ENCODE measurements around the gene OLFML1. TPM values are rescaled to one million over a fixed set of nuclear protein-coding genes. Genes with fewer than 3 reads are reported as not detected.

Gene OLFML1
- total and polyA plus RNA-seq, 12 donors, result 4.0 to 12.6 (median 6.2) TPM

DNA sequence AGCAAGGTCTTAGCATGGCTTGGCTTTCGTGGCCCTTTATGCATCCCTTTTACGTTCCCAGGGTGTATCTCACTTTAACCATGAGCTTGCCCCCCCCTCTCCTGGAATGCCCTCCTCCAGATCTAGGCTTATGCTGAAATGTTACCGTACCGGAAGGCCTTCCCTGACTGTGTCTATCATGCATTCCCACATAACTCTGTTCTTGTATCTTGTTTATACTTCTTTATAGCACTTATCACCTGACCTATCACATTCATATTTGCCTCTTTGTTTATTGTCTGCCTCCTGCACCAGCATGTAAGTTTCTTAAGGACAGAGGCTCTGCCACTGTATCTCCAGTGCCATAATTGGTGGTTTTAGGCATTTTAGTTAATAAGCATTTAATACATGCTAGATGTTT lies 67.4 kb downstream of the OLFML1 start:
- H3K4me3 ChIP-seq, result no peak overlapping the region
- H3K27ac ChIP-seq, result peak overlapping the region in 1 of 5 donors; percentile 79
- DNase-seq, result no peak
- WGBS, 4 donors, result 92 to 98% (median 95%) methylated on average over 4 of the region's 4 CpGs
- TF ChIP-seq, protein P1, sequence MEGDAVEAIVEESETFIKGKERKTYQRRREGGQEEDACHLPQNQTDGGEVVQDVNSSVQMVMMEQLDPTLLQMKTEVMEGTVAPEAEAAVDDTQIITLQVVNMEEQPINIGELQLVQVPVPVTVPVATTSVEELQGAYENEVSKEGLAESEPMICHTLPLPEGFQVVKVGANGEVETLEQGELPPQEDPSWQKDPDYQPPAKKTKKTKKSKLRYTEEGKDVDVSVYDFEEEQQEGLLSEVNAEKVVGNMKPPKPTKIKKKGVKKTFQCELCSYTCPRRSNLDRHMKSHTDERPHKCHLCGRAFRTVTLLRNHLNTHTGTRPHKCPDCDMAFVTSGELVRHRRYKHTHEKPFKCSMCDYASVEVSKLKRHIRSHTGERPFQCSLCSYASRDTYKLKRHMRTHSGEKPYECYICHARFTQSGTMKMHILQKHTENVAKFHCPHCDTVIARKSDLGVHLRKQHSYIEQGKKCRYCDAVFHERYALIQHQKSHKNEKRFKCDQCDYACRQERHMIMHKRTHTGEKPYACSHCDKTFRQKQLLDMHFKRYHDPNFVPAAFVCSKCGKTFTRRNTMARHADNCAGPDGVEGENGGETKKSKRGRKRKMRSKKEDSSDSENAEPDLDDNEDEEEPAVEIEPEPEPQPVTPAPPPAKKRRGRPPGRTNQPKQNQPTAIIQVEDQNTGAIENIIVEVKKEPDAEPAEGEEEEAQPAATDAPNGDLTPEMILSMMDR (IDR thresholded peaks at IDR 0.05), result no peak
- no peak for TF ChIP-seq POLR2A (IDR thresholded peaks at IDR 0.05)
- H3K36me3 ChIP-seq (replicated peaks in 1 of 2), result no peaks in the 10 kb centered on the region
- peaks cover 15 to 30% of the 10 kb centered on the region in 2 donors for H3K4me1 ChIP-seq (replicated peaks in 1 of 2)
- no peaks in the 10 kb centered on the region for H3K9me3 ChIP-seq (replicated peaks in 1 of 3)
- H3K27me3 ChIP-seq, result no peaks in the 10 kb centered on the region
- intact Hi-C loops (cut with DNase I), result no loop called here

DNA sequence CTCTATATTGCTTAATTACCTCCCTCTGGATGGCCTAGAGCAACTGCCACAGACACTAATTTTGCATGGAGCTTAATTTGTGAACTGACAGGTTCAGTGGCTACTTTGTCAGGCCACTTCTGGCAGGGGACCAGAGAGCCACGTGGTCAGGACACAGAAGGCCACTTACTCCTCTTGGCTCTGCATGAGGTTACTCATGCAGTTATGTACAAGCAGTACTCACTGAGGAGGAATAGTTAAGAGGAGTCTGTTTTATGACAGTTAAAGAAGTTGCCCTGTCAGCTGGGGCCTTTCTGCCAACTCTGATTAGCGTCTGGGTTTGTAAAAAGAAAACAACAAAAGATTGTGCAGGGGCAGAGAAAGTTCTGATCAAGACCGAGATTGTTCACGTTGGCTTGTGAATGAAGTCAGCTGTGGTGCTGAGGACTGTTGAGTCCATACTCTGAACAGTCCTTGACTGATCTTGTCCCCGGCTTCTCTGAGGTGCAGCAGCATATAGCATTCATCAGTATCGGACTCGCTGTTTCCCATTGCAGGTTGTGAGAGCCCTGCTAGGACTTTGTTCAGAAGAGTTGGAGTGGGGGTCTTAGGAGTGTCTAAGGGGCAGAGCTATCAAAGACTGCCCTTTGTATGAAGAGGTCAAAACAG lies 69.9 kb downstream of the OLFML1 start:
- Histone ChIP-seq H3K4me3 (no peak overlapping the region), H3K4me1 (replicated peaks in 1 of 2) (peaks cover 15 to 30% of the 10 kb centered on the region in 2 donors), H3K27me3 (no peaks in the 10 kb centered on the region), H3K27ac (peak overlapping the region in 4 of 5 donors; percentile 15 to 70 (median 40)), H3K36me3 (replicated peaks in 1 of 2) (no peaks in the 10 kb centered on the region), H3K9me3 (replicated peaks in 1 of 3) (no peaks in the 10 kb centered on the region)
- intact Hi-C loops (cut with DNase I), result no loop called here
- DNase-seq, result peak; percentile 73 to 94 (median 87)
- TF ChIP-seq, protein P1 (IDR thresholded peaks at IDR 0.05), result no peak
- peak in 1 of 2 donors; percentile 40 for TF ChIP-seq POLR2A (IDR thresholded peaks at IDR 0.05)
- WGBS, 4 donors, result 47 to 55% (median 51%) methylated on average over 7 of the region's 7 CpGs

DNA sequence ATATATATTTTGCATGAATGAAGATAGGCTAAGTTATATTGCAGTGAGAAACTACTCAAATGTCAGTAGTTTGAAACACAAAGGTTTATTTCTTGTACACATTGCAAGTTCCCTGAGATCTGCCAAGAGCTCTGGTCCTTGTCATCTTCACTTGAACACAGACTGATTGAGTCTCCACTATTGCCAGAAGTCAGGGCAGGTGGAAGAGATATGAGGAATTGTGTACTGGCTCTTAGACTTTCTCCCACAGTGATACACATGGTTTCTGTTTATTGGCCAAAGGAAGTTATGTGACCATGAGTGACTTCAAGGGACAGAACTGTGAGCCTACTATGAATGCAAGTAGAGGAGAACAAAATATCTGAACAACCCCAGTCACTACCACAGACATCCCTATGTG lies 72.7 kb downstream of the OLFML1 start:
- Histone ChIP-seq H3K9me3 (replicated peaks in 1 of 3) (no peaks in the 10 kb centered on the region), H3K36me3 (replicated peaks in 1 of 2) (no peaks in the 10 kb centered on the region), H3K4me3 (no peak overlapping the region), H3K4me1 (replicated peaks in 1 of 2) (peaks cover 5 to 17% of the 10 kb centered on the region in 2 donors), H3K27ac (no peak overlapping the region), H3K27me3 (no peaks in the 10 kb centered on the region)
- DNase-seq, result no peak
- intact Hi-C loops (cut with DNase I), result no loop called here
- no peak for TF ChIP-seq POLR2A (IDR thresholded peaks at IDR 0.05)
- TF ChIP-seq, protein P1 (IDR thresholded peaks at IDR 0.05), result no peak

DNA sequence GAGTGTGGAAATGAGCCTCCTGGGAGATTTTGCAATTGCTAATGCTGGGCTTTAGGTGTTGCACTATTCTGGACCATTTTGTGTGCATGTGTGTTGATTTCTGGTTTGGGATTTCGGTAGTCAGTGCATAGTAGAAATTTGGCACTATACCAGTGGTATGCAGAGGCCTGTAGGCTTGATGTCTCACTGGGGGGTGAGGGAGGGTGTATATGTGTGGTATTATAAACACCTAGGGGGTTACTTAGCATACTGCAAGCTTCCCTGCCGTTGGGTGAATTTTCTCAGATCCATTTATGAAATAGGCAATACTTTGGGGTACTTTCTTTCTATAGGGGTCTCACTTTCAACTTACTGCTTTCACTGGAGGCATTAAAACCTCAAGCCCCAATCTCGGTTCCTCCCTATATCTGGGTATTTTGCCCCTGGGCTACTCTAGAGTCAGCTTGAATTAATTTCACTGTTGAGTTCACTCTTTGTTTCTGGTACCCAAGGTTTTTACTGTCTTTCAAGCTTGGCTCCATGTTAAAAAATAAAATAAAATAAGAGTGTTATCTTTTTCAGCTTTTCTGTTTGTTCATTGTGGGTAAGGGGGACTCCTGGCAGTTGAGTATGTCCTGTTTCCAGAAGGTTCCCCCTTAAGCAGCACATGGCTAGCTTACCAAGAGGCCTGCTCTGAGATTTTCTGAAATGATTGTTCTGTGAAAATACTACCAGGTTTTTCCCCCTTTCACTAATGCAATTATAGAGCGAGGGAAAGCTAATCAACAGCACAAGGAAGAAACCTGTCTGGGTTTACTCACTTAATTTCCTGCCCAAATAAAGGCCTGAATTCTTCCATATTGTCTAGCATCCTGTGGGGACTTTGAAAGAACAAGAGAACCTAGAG lies 74.3 kb downstream of the OLFML1 start:
- Histone ChIP-seq H3K27me3 (no peaks in the 10 kb centered on the region), H3K9me3 (replicated peaks in 1 of 3) (no peaks in the 10 kb centered on the region), H3K27ac (no peak overlapping the region), H3K36me3 (replicated peaks in 1 of 2) (no peaks in the 10 kb centered on the region), H3K4me3 (no peak overlapping the region), H3K4me1 (replicated peaks in 1 of 2) (peaks cover 5 to 11% of the 10 kb centered on the region in 2 donors)
- no peak for DNase-seq
- intact Hi-C loops (cut with DNase I), result no loop called here
- 88 to 98% (median 92%) methylated on average over 4 of the region's 4 CpGs for WGBS, 4 donors
- no peak for TF ChIP-seq POLR2A (IDR thresholded peaks at IDR 0.05)
- TF ChIP-seq, protein P1 (IDR thresholded peaks at IDR 0.05), result no peak

Measured in adrenal gland (tissue), 12 donors.